Calu3 (cell line): ENCODE results near the gene DGAT2. TPM values are rescaled to one million over a fixed set of nuclear protein-coding genes. Genes with fewer than 3 reads are reported as not detected.
A peak's percentile ranks its signal among the peaks of the same experiment; 100 is the strongest.

Experiments used
- BruUV-seq: library from RNA; stranded (reverse); fragments of 400-500 nt; replicated peaks from 2 replicates; lab custom pipeline; 2021; lab: Mats Ljungman, UMichigan
- CTCF ChIA-PET: fragments of 300-600 bp; sonication (Branson Sonifier 250); formaldehyde crosslinking; loops from one replicate; lab custom pipeline; 2022; ENCODE audit warnings: antibody characterized with exemption; lab: Charles Lee
- DNase-seq: peaks from one replicate; pipeline ENCODE4 v3.0.0; 2022
- H3K27ac Mint-ChIP-seq: one replicate; pipeline ENCODE4 v1.8.0; 2022; ENCODE audit warnings: mixed read lengths; ENCODE audit not compliant: unreplicated experiment
- H3K27me3 Mint-ChIP-seq: one replicate; pipeline ENCODE4 v1.8.0; 2022; ENCODE audit warnings: mixed read lengths; ENCODE audit not compliant: unreplicated experiment
- H3K36me3 Mint-ChIP-seq: one replicate; pipeline ENCODE4 v1.8.0; 2022; ENCODE audit warnings: mild to moderate bottlenecking, moderate library complexity, mixed read lengths; ENCODE audit not compliant: insufficient read depth, unreplicated experiment
- H3K4me1 Mint-ChIP-seq: one replicate; pipeline ENCODE4 v1.8.0; 2022; ENCODE audit warnings: mild to moderate bottlenecking, low read depth, mixed read lengths; ENCODE audit not compliant: unreplicated experiment
- H3K4me3 Mint-ChIP-seq: one replicate; pipeline ENCODE4 v1.8.0; 2022; ENCODE audit warnings: mild to moderate bottlenecking, low read depth, moderate library complexity, mixed read lengths; ENCODE audit not compliant: unreplicated experiment
- H3K9me3 Mint-ChIP-seq: one replicate; pipeline ENCODE4 v1.8.0; 2022; ENCODE audit warnings: low read depth, mixed read lengths; ENCODE audit not compliant: unreplicated experiment
- intact Hi-C: fragments of 100-400 bp; cut with micrococcal nuclease; formaldehyde crosslinking; loops from one replicate; pipeline ENCODE4 v1.10.0; 2022; ENCODE audit not compliant: unreplicated experiment
- total RNA-seq: library from RNA; stranded (reverse); gene quantifications from 2 replicates; pipeline ENCODE4 v1.2.3, GENCODE V29; 2022
- TF ChIP-seq, protein P1 (sequence below): fragments of 200-600 bp; IDR thresholded peaks from one replicate; pipeline ENCODE4 v1.8.0; 2022; ENCODE audit warnings: antibody characterized with exemption; ENCODE audit not compliant: unreplicated experiment

Gene DGAT2
- total RNA-seq, 1 experiment from 2014 or later, result 3.9 TPM

GRCh38 chr11:75816561-75817239 lies 48.1 kb downstream of the DGAT2 start:
- no peaks in the 10 kb centered on the region for H3K36me3 Mint-ChIP-seq
- CTCF ChIA-PET, result interaction anchor here (0.5 to 0.9 kb wide), 2 partner anchors 10 to 285 kb away, joined by 3 to 4 read pairs; no protein-coding TSS in a partner anchor
- peaks cover 24% of the 10 kb centered on the region for H3K4me1 Mint-ChIP-seq
- H3K4me3 Mint-ChIP-seq, result no peak overlapping the region
- intact Hi-C loops, result loop anchor here (5.0 kb wide), 1 partner anchor 51 kb away; no protein-coding TSS in a partner anchor
- H3K27ac Mint-ChIP-seq, result no peak overlapping the region
- TF ChIP-seq, protein P1, sequence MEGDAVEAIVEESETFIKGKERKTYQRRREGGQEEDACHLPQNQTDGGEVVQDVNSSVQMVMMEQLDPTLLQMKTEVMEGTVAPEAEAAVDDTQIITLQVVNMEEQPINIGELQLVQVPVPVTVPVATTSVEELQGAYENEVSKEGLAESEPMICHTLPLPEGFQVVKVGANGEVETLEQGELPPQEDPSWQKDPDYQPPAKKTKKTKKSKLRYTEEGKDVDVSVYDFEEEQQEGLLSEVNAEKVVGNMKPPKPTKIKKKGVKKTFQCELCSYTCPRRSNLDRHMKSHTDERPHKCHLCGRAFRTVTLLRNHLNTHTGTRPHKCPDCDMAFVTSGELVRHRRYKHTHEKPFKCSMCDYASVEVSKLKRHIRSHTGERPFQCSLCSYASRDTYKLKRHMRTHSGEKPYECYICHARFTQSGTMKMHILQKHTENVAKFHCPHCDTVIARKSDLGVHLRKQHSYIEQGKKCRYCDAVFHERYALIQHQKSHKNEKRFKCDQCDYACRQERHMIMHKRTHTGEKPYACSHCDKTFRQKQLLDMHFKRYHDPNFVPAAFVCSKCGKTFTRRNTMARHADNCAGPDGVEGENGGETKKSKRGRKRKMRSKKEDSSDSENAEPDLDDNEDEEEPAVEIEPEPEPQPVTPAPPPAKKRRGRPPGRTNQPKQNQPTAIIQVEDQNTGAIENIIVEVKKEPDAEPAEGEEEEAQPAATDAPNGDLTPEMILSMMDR, result no peak
- no peaks in the 10 kb centered on the region for H3K27me3 Mint-ChIP-seq
- DNase-seq, result no peak
- no TSS peak for BruUV-seq
- no peaks in the 10 kb centered on the region for H3K9me3 Mint-ChIP-seq

- CTCF ChIA-PET, result no interaction called here
- Mint-ChIP-seq H3K36me3 (no peaks in the 10 kb centered on the region), H3K27ac (no peak overlapping the region), H3K4me3 (no peak overlapping the region), H3K4me1 (peaks cover 13% of the 10 kb centered on the region), H3K9me3 (no peaks in the 10 kb centered on the region), H3K27me3 (no peaks in the 10 kb centered on the region)
- peak; percentile 44 for DNase-seq
- intact Hi-C loops, result no loop called here
- no TSS peak for BruUV-seq
- TF ChIP-seq, protein P1, result no peak
Measured at GRCh38 chr11:75820645-75821044, 52.1 kb downstream of the DGAT2 start.

GRCh38 chr11:75821202-75821601 lies 52.6 kb downstream of the DGAT2 start:
- Mint-ChIP-seq H3K27ac (no peak overlapping the region), H3K4me1 (peaks cover 13% of the 10 kb centered on the region), H3K9me3 (no peaks in the 10 kb centered on the region), H3K4me3 (no peak overlapping the region), H3K27me3 (no peaks in the 10 kb centered on the region), H3K36me3 (no peaks in the 10 kb centered on the region)
- intact Hi-C loops, result no loop called here
- DNase-seq, result no peak
- CTCF ChIA-PET, result no interaction called here
- TF ChIP-seq, protein P1, result no peak
- no TSS peak for BruUV-seq

DNA sequence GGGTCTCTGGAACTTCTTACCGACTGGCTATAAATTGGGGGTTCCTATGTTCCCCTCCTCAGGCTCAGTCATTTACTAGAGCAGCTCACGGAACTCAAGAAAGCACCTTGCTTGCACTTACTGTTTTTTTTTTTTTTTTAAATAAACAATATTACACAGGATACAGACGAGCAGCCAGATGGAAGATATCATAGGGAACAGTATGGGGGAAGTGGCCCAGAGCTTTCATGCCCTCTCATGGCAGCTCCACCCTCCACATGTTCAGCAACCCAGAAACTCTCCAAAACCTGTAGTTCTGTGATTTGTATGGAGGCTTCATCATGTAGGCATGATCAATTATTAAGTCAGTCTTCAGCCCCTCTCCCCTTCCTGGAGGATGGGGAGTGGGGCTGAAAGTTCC lies 54.0 kb downstream of the DGAT2 start:
- CTCF ChIA-PET, result interaction anchor here (0.7 to 0.8 kb wide), 2 partner anchors 22 to 1652 kb away, joined by 3 read pairs; no protein-coding TSS in a partner anchor
- TF ChIP-seq, protein P1, result no peak
- no peaks in the 10 kb centered on the region for H3K27me3 Mint-ChIP-seq
- BruUV-seq, result no TSS peak
- no peaks in the 10 kb centered on the region for H3K9me3 Mint-ChIP-seq
- H3K4me1 Mint-ChIP-seq, result peaks cover 21% of the 10 kb centered on the region
- no peak overlapping the region for H3K27ac Mint-ChIP-seq
- H3K4me3 Mint-ChIP-seq, result no peak overlapping the region
- DNase-seq, result no peak
- intact Hi-C loops, result no loop called here
- H3K36me3 Mint-ChIP-seq, result no peaks in the 10 kb centered on the region
